Diencephalon (tissue), 1 donor: ENCODE results near the gene SLF1. TPM values are rescaled to one million over a fixed set of nuclear protein-coding genes. Genes with fewer than 3 reads are reported as not detected.

Source experiments
- total RNA-seq: library from RNA; depleted of rRNA; stranded (reverse); fragments of >200 nt; gene quantifications from one replicate; pipeline ENCODE4 v1.2.3, GENCODE V29; 2014

The SLF1 gene
- 40.8 TPM for total RNA-seq

GRCh38 chr5:94618493-94619328, at the start of gene SLF1, which contains the start of gene KIAA0825:
SLF1 (plus strand) TSS chr5:94618669; CDS start chr5:94628811, 10,142 bp downstream.
KIAA0825 (minus strand) TSS chr5:94618604; CDS start chr5:94537126, 81,478 bp downstream.

Other genes starting within 250 kb of the SLF1 start
- gene KIAA0825, start 65 bp upstream of the SLF1 start, total RNA-seq = 36.9 TPM